CD14-positive monocyte (primary cell): ENCODE measurements around the gene RPTOR. TPM values are rescaled to one million over a fixed set of nuclear protein-coding genes. Genes with fewer than 3 reads are reported as not detected.

ENCODE experiments used
- DNase-seq, 3 donors: peaks; one replicate each; pipeline ENCODE4 v3.0.0-alpha.2; 2011 to 2022
- H2AFZ ChIP-seq: 2 replicates; pipeline ENCODE4 v1.6.0; 2012; ENCODE audit warnings: mild to moderate bottlenecking, low read depth, low read length, inconsistent platforms; ENCODE audit not compliant: insufficient read depth, poor library complexity, severe bottlenecking
- H3K27ac ChIP-seq, 2 donors: 1 replicate in 1 of 2; 2 replicates in 1 of 2; pipeline ENCODE4 v1.5.1; 2012 to 2013; ENCODE audit warnings: low read length in 2 of 2, control low read depth in 1 of 2, inconsistent platforms in 1 of 2, low read depth in 1 of 2, mild to moderate bottlenecking in 1 of 2
- H3K27me3 ChIP-seq, 2 donors: one replicate each; pipeline versions ENCODE4 v1.6.0 to v1.6.1; 2011 to 2013; ENCODE audit warnings: low read length in 2 of 2; ENCODE audit not compliant: control insufficient read depth in 2 of 2, insufficient read depth in 2 of 2
- H3K36me3 ChIP-seq, 2 donors: replicated peaks in 1 of 2; 1 replicate in 1 of 2; 2 replicates in 1 of 2; pipeline versions ENCODE4 v1.5.1 to v1.6.1; 2012 to 2013; ENCODE audit warnings: low read length in 2 of 2, control low read depth in 1 of 2, inconsistent platforms in 1 of 2, mild to moderate bottlenecking in 1 of 2; ENCODE audit not compliant: insufficient read depth in 2 of 2, control insufficient read depth in 1 of 2
- H3K4me1 ChIP-seq, 2 donors: 1 replicate in 1 of 2; 2 replicates in 1 of 2; pipeline versions ENCODE4 v1.5.1 to v1.6.1; 2012 to 2013; ENCODE audit warnings: low read length in 2 of 2, control low read depth in 1 of 2, inconsistent platforms in 1 of 2, mild to moderate bottlenecking in 1 of 2, moderate library complexity in 1 of 2; ENCODE audit not compliant: insufficient read depth in 2 of 2, control insufficient read depth in 1 of 2
- H3K4me2 ChIP-seq: replicated peaks from 2 replicates; pipeline ENCODE3; 2012; ENCODE audit warnings: low read length, moderate library complexity, mild to moderate bottlenecking; ENCODE audit not compliant: poor library complexity, severe bottlenecking; ENCODE audit errors: extremely low read depth
- H3K4me3 ChIP-seq, 3 experiments: fragments of 200-600 bp in 1 of 3; sonication (generic) in 1 of 3; replicated peaks in 1 of 3; 1 replicate in 2 of 3; 2 replicates in 1 of 3; pipeline ENCODE4 v1.5.1; 2011 to 2013; ENCODE audit warnings: low read length in 3 of 3, mild to moderate bottlenecking in 3 of 3, control low read depth in 2 of 3, low read depth in 2 of 3, inconsistent platforms in 1 of 3, moderate library complexity in 1 of 3
- H3K79me2 ChIP-seq: 2 replicates; pipeline ENCODE4 v1.6.0; 2012; ENCODE audit warnings: mild to moderate bottlenecking, control low read depth, inconsistent platforms, low read length, moderate library complexity; ENCODE audit not compliant: insufficient read depth
- H3K9ac ChIP-seq: 2 replicates; pipeline ENCODE4 v1.6.0; 2017; ENCODE audit warnings: low read length, mild to moderate bottlenecking; ENCODE audit not compliant: insufficient read depth, poor library complexity, severe bottlenecking
- H3K9me3 ChIP-seq, 2 donors: replicated peaks in 1 of 2; 1 replicate in 1 of 2; 2 replicates in 1 of 2; pipeline versions ENCODE4 v1.5.1 to v1.6.1; 2012 to 2013; ENCODE audit warnings: low read length in 2 of 2, control low read depth in 1 of 2; ENCODE audit not compliant: control insufficient read depth in 1 of 2, insufficient read depth in 1 of 2
- H4K20me1 ChIP-seq: 2 replicates; pipeline ENCODE4 v1.6.0; 2012; ENCODE audit warnings: mild to moderate bottlenecking, low read length, control low read depth, moderate library complexity; ENCODE audit not compliant: insufficient read depth
- H3K27ac Mint-ChIP-seq, 7 donors: one replicate each; pipeline ENCODE4 v1.8.0; 2020; ENCODE audit warnings: mild to moderate bottlenecking in 7 of 7, mixed read lengths in 7 of 7, moderate library complexity in 6 of 7, inconsistent platforms in 2 of 7
- H3K27me3 Mint-ChIP-seq, 3 donors: one replicate each; pipeline ENCODE4 v1.8.0; 2021 to 2022; ENCODE audit warnings: low read depth in 3 of 3, mild to moderate bottlenecking in 3 of 3, mixed read lengths in 3 of 3, moderate library complexity in 3 of 3, inconsistent platforms in 1 of 3
- H3K36me3 Mint-ChIP-seq, 2 donors: one replicate each; pipeline ENCODE4 v1.8.0; 2020; ENCODE audit warnings: mixed read lengths in 2 of 2, inconsistent platforms in 1 of 2, mild to moderate bottlenecking in 1 of 2
- H3K4me1 Mint-ChIP-seq: one replicate; pipeline ENCODE4 v1.8.0; 2020; ENCODE audit warnings: mild to moderate bottlenecking, mixed read lengths
- H3K4me3 Mint-ChIP-seq, 2 donors: one replicate each; pipeline ENCODE4 v1.8.0; 2020; ENCODE audit warnings: mild to moderate bottlenecking in 2 of 2, mixed read lengths in 2 of 2, moderate library complexity in 1 of 2
- H3K9me3 Mint-ChIP-seq, 7 donors: one replicate each; pipeline ENCODE4 v1.8.0; 2020 to 2022; ENCODE audit warnings: mixed read lengths in 7 of 7, mild to moderate bottlenecking in 6 of 7, moderate library complexity in 6 of 7, inconsistent platforms in 2 of 7
- WGBS: methylation state at CpG from one replicate; pipeline ENCODE4 v1.1.5; 2013; ENCODE audit warnings: missing lambda C conversion rate; ENCODE audit not compliant: insufficient coverage; 5-methylcytosine and 5-hydroxymethylcytosine counted together
- intact Hi-C, 2 donors: fragments of 100-400 bp; cut with micrococcal nuclease; formaldehyde crosslinking; loops; one replicate each; pipeline versions ENCODE4 v1.15.0 to v1.15.1; 2023
- polyA plus RNA-seq, 3 donors: library from polyadenylated mRNA; depleted of rRNA in 1 of 3; unstranded in 2 of 3; stranded (reverse) in 1 of 3; fragments of 300-500 nt in 2 of 3; fragments of >200 nt in 1 of 3; fragmentation: Illumina TruSeq in 2 of 3; gene quantifications; 1 replicate in 2 of 3; 2 replicates in 1 of 3; pipeline ENCODE4 v1.2.3, GENCODE V29; 2012 to 2021
- TF ChIP-seq, protein P1 (sequence below): fragments of 200-600 bp; IDR thresholded peaks from one replicate; pipeline ENCODE4 v1.8.0; 2022; ENCODE audit warnings: antibody characterized with exemption, mild to moderate bottlenecking

The RPTOR gene
- polyA plus RNA-seq, 3 donors = 1.1 to 8.7 (median 2.6) TPM

DNA sequence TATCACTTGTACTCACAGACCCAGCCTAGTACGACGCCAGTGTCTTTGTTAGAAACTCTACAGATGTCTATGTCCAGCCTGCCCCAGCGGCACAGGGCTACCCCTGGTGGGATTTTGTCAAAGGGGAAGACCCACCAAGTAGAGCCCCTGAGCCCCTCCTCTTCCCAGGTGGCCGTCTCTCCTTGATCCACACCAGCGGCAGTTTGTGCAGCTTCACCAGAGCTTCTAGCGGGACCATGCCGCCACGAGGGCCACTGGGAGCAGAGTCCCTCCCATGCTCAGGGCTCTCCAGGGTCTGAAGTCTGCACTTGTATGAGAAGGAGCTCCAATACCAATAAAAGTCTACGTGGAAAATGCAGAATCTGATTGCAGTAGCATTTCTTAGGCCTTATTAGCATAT, 157.1 kb downstream of the RPTOR start:
- H3K4me2 ChIP-seq = no peak overlapping the region
- Mint-ChIP-seq H3K36me3 (no peaks in the 10 kb centered on the region), H3K4me3 (no peak overlapping the region), H3K27me3 (peaks cover 0 to 6% (median 1%) of the 10 kb centered on the region in 3 donors), H3K4me1 (peaks cover 31% of the 10 kb centered on the region), H3K9me3 (peaks cover 0 to 7% (median 1%) of the 10 kb centered on the region in 7 donors), H3K27ac (peak overlapping the region in 1 of 7 donors; percentile 12)
- H3K27ac ChIP-seq = no peak overlapping the region
- TF ChIP-seq, protein P1, sequence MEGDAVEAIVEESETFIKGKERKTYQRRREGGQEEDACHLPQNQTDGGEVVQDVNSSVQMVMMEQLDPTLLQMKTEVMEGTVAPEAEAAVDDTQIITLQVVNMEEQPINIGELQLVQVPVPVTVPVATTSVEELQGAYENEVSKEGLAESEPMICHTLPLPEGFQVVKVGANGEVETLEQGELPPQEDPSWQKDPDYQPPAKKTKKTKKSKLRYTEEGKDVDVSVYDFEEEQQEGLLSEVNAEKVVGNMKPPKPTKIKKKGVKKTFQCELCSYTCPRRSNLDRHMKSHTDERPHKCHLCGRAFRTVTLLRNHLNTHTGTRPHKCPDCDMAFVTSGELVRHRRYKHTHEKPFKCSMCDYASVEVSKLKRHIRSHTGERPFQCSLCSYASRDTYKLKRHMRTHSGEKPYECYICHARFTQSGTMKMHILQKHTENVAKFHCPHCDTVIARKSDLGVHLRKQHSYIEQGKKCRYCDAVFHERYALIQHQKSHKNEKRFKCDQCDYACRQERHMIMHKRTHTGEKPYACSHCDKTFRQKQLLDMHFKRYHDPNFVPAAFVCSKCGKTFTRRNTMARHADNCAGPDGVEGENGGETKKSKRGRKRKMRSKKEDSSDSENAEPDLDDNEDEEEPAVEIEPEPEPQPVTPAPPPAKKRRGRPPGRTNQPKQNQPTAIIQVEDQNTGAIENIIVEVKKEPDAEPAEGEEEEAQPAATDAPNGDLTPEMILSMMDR = no peak
- intact Hi-C loops = no loop called here
- no peak overlapping the region for H3K4me3 ChIP-seq
- H3K9me3 ChIP-seq = no peaks in the 10 kb centered on the region
- H2AFZ ChIP-seq = no peak overlapping the region
- WGBS = 93% methylated on average over 8 of the region's 9 CpGs
- peaks cover 10 to 22% of the 10 kb centered on the region in 2 donors for H3K4me1 ChIP-seq
- no peaks in the 10 kb centered on the region for H3K36me3 ChIP-seq
- peaks cover 11% of the 10 kb centered on the region for H3K79me2 ChIP-seq
- no peak for DNase-seq
- no peaks in the 10 kb centered on the region for H3K27me3 ChIP-seq
- no peak overlapping the region for H3K9ac ChIP-seq
- peaks cover 67% of the 10 kb centered on the region for H4K20me1 ChIP-seq

DNA sequence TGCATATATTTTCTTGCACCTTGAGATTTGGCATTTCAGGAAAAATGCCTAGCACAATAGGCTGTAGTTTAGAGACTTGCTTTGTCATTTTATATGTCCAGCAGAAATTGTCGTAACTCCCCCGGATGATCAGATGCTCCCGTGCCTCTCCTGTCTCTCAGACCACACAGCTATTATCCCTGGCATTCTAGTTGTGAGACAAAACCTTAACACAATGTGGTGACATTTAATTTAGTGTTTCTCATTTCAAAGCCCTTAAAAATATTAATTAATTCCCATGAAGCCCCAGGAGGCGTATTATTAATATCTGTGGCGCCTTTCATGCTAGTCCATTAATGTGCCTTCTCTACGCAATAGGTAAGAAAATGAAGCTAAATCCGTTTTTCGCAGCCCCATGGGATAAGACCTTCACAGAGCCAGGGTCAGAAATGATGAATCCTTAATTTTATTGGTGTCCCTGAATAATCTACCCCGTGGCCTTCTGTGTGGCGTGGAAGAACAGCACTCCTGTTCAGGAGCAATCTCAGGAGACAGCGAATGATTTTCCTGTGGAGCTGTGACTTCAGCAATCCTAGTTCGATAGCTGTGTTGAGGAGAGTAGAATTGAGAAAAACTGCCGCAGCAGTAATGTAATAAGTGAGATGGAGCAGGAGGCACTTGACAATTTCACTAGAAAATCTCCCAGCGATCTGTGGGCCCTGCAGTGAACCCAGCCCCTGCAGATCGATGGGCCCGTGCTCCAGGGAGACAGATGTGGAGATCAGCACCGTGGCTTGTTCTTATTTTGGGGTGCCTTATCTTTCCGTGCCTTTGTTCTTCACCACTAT, 157.9 kb downstream of the RPTOR start:
- Histone ChIP-seq H3K4me2 (no peak overlapping the region), H3K9ac (no peak overlapping the region), H3K4me1 (peaks cover 14 to 29% of the 10 kb centered on the region in 2 donors), H3K79me2 (peaks cover 11% of the 10 kb centered on the region), H3K9me3 (no peaks in the 10 kb centered on the region), H2AFZ (no peak overlapping the region), H3K4me3 (no peak overlapping the region), H3K36me3 (no peaks in the 10 kb centered on the region), H3K27ac (no peak overlapping the region), H3K27me3 (no peaks in the 10 kb centered on the region), H4K20me1 (peaks cover 64% of the 10 kb centered on the region)
- no peak overlapping the region for H3K27ac Mint-ChIP-seq
- peaks cover 0 to 7% (median 1%) of the 10 kb centered on the region in 7 donors for H3K9me3 Mint-ChIP-seq
- no peak for DNase-seq
- H3K36me3 Mint-ChIP-seq = no peaks in the 10 kb centered on the region
- TF ChIP-seq, protein P1 = no peak
- intact Hi-C loops = no loop called here
- H3K4me3 Mint-ChIP-seq = no peak overlapping the region
- H3K4me1 Mint-ChIP-seq = peaks cover 38% of the 10 kb centered on the region
- WGBS = 87% methylated on average over 16 of the region's 18 CpGs
- peaks cover 0 to 6% (median 0%) of the 10 kb centered on the region in 3 donors for H3K27me3 Mint-ChIP-seq
